GM19438 (cell line): ENCODE measurements around the gene AEBP2.
A peak's percentile ranks its signal among the peaks of the same experiment; 100 is the strongest.
"Not testable (repeated sequence)": the region's sequence is repeated elsewhere in the genome, so short reads cannot be mapped to it uniquely, and the experiment has no call there.

Experiments used
- ATAC-seq: cut with Tn5 transposase; IDR thresholded peaks from one replicate; pipeline ENCODE4 v1.9.1; 2021; ENCODE audit warnings: low read depth; ENCODE audit not compliant: unreplicated experiment

AEBP2 gene

GRCh38 chr12:19453961-19454360 lies 14.7 kb downstream of the AEBP2 start:
- no peak for ATAC-seq

DNA sequence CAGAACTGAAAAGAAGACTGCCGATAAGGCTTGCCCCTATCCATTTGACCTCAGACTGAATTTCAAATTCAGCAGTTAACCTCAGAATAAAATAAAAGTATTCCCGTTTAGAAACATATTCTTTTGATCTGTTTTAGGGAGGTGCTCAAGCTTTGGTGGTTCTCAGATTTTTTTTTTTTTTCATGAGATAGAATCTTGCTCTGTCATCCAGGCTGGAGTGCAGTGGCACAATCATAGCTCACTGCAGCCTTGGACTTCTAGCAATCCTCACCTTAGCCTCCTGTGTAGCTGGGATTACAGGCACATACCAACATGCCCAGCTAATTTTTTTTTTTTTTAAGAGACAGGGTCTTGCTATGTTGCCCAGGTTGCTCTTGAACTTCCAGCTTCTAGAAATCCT lies 15.5 kb downstream of the AEBP2 start:
- ATAC-seq: no peak

DNA sequence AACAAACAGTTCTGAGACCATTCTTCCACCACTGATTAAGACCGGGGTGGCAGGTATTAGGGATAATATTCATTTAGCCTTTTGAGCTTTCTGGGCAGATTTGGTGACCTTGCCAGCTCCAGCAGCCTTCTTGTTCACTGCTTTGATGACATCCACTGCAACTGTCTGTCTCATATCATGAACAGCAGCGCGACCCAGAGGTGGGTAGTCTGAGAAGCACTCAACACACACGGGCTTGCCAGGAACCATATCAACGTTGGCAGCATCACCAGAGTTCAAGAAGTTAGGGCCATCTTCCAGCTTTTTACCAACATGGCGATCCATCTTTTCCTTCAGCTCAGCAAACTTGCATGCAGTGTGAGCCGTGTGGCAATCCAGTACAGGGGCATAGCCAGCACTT lies 16.9 kb downstream of the AEBP2 start:
- ATAC-seq: no peak

GRCh38 chr12:19457561-19457960 lies 18.3 kb downstream of the AEBP2 start:
- no peak for ATAC-seq

DNA sequence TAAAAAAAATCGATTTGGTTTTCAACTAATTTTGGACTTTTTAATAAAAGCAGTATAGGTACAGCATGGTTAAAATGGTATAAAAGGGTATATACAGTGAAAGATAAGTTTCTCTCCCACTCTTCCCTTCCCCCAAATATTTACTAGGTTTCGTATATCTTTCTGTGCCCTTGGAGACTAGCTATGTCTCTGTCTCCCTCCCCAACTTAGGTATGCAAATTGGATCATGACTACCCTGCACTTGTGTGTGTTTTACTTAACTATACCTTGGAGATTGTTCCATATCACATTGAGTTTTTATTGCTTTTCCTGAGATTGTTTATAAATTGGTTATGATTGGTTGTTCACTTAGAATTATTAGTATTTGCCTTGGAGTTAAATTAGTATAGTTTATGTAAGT lies 19.4 kb downstream of the AEBP2 start:
- no peak for ATAC-seq

GRCh38 chr12:19461999-19462398 lies 22.7 kb downstream of the AEBP2 start:
- no peak for ATAC-seq

DNA sequence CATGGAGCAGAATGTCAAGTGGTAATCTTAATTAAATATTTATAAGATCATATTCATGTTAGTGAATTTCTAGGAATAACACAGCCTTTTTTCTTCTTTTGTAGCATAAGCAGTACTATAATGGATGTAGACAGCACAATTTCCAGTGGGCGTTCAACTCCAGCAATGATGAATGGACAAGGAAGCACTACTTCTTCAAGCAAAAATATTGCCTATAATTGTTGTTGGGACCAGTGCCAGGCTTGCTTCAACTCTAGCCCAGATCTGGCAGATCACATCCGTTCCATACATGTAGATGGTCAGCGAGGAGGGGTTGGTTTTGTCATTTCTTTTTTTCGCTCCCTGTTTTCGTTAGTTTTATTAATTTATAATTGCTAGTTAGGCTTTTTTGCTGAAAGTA lies 23.1 kb downstream of the AEBP2 start:
- no peak for ATAC-seq

GRCh38 chr12:19464192-19464580 lies 24.9 kb downstream of the AEBP2 start:
- ATAC-seq: no peak

- no peak for ATAC-seq
Measured at GRCh38 chr12:19465711-19466110, 26.4 kb downstream of the AEBP2 start.

GRCh38 chr12:19474147-19474546 lies 34.9 kb downstream of the AEBP2 start:
- ATAC-seq: no peak

DNA sequence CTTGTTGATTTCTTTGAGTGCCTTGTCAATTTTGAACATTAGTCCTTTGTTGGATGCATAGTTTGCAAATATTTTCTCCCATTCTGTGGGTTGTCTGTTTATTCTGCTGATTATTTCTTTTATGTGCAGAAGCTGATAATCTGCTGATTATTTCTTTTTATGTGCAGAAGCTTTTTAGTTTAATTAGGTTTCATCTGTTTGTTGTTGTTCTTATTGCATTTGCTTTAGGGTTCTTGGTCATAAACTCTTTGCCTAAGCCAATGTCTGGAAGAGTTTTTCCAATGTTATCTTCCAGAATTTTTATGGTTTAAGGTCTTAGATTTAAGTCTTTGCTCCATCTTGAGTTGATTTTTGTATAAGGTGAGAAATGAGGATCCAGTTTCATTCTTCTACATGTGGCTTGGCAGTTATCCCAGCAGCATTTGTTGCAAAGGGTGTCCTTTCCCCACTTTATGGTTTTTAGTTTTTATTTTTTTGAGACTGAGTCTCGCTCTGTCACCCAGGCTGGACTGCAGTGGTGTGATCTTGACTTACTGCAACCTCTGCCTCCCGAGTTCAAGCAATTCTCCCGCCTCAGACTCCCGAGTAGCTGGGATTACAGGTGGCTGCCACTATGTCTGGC lies 36.7 kb downstream of the AEBP2 start:
- not testable (repeated sequence) for ATAC-seq

DNA sequence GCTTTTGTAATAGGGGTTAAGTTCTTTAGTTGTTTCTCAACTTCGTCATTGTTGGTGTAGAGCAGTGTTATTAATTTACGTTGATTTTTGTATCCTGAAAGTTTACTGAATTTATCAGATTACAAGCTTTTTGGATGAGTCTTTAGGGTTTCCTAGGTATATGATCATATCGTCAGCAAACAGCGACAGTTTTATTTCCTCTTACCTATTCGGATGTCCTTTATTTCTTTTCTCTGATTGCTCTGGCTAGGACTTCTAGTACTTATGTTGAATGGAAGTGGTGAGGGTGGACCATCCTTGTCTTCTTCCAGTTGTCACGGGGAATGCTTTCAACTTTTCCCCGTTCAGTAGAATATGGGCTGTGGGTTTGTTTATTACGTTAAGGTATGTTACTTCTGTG lies 37.8 kb downstream of the AEBP2 start:
- ATAC-seq: no peak

DNA sequence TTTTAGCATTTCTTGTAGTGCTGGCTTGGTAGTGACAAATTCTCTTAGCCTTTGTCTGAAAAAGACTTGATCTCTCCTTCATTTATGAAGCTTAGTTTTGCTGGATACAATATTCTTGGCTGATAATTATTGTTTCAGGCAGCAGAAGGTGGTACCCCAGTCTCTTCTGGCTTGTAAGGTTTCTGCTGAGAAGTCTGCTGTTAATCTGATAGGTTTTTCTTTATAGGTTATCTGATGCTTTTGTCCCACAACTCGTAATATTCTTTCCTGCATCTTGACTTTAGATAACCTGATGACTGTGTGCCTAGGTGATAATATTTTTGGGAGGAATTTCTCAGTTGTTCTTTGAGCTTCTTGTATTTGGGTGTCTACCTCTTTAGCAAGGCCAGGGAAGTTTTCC lies 41.2 kb downstream of the AEBP2 start:
- ATAC-seq: no peak

DNA sequence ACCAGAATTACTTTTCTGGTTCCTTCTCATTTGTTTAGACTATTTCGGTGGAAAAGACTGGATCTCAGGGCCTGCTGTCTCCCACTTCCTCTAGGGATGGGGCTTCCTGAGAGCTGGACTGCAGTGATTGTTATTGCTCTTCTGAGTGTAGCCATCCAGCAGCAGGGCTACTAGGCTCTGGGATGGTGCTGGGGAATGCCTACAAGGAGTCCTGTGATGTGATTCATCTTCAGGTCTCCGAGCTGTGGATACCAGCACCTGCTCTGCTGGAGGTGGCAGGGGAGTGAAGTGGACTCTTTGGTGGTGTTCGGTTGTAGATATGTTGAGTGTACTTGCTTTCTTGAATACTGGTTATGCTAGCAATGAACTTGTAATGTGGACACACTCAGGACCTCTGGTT lies 42.7 kb downstream of the AEBP2 start:
- ATAC-seq: no peak

DNA sequence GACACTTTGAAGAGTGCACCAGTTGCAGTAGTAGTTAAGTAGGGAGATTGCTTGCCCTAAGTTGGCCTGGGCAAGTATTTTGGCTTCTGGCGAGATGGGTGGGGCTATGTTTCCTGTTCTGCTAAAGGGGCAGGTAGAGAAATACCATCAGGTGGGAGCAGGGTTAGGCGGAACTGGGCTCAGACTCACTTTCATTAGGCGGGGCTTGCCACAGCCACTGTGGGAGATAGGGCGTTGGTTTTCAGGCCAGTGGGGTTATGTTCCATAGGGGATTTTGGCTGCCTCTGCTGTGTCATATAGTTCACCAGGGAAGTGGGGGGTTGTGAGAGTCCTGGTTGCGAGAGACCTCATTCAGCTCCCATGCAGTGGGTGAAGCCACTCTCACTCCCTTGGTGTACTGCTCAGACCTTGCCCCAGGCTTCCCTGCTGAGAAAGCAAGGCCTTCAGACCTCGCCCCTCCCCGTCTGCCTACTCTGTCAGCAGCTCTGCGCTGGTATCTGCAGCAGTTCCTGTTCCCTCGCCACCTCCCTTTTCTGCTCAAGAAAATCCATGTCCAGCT lies 43.3 kb downstream of the AEBP2 start:
- peak; percentile 75 for ATAC-seq

- no peak for ATAC-seq
Measured at GRCh38 chr12:19483727-19484126, 44.4 kb downstream of the AEBP2 start.

- ATAC-seq: no peak
Measured at GRCh38 chr12:19484738-19485137, 45.4 kb downstream of the AEBP2 start.

DNA sequence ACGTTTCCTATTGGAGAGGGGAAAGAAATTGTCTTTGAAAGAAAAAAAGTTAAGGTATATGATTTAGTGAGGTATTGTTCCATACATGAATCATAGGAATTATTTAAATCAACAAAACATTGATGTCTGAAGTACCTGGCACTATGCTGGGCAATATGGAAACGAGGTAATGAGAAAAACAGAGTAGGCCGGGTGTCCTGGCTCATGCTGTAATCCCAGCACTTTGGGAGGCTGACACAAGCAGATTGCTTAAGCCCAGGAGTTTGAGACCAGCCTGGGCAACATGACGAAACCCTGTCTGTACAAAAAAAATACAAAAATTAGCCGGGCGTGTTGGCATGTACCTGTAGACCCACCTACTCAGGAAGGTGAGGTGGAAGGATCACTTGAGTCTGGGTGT lies 45.9 kb downstream of the AEBP2 start:
- ATAC-seq: no peak

DNA sequence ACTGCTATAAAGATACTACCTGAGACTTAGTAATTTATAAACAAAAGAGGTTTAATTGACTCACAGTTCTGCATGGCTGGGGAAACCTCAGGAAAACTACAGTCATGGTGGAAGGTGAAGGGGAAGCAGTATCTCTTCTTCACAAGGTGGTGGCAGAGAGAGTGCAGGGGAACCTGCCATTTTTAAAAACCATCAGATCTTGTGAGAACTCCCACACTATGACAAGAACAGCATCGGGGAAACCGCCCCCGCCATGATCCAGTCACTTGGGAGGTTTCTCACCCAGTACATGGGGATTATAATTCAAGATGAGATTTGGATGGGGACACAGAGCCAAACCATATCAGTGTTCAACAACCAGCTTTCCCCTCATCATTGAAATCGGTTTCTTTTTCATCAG lies 49.9 kb downstream of the AEBP2 start:
- ATAC-seq: no peak

- no peak for ATAC-seq
Measured at GRCh38 chr12:19490908-19491307, 51.6 kb downstream of the AEBP2 start.

GRCh38 chr12:19491863-19492262 lies 52.6 kb downstream of the AEBP2 start:
- ATAC-seq: no peak

GRCh38 chr12:19496219-19496878 lies 57.1 kb downstream of the AEBP2 start:
- ATAC-seq: no peak
